H9 (cell line): ENCODE results near the gene RBM34. TPM values are rescaled to one million over a fixed set of nuclear protein-coding genes. Genes with fewer than 3 reads are reported as not detected.
A peak's percentile ranks its signal among the peaks of the same experiment; 100 is the strongest.

Experiments used
- DNase-seq: peaks from one replicate; pipeline ENCODE4 v3.0.0-alpha.2; 2017
- H2AFZ ChIP-seq: one replicate; pipeline ENCODE4 v1.6.1; 2013; ENCODE audit warnings: mild to moderate bottlenecking, low read length, control low read depth, moderate library complexity
- H2AK5ac ChIP-seq: 2 replicates; pipeline ENCODE4 v1.6.1; 2013; ENCODE audit warnings: low read length, control low read depth, mixed read lengths; ENCODE audit not compliant: insufficient read length
- H2BK120ac ChIP-seq: one replicate; pipeline ENCODE4 v1.6.1; 2013; ENCODE audit warnings: low read depth, mild to moderate bottlenecking, low read length, control low read depth, inconsistent platforms; ENCODE audit not compliant: poor library complexity, severe bottlenecking
- H2BK12ac ChIP-seq: 2 replicates; pipeline ENCODE4 v1.6.1; 2013; ENCODE audit warnings: low read length, control low read depth, mixed read lengths, low read depth; ENCODE audit not compliant: insufficient read length
- H2BK15ac ChIP-seq: 2 replicates; pipeline ENCODE4 v1.6.1; 2013; ENCODE audit warnings: low read depth, low read length, control low read depth
- H2BK20ac ChIP-seq: one replicate; pipeline ENCODE4 v1.6.1; 2013; ENCODE audit warnings: low read depth, mild to moderate bottlenecking, low read length, control low read depth, inconsistent platforms; ENCODE audit not compliant: poor library complexity, severe bottlenecking
- H2BK5ac ChIP-seq: 2 replicates; pipeline ENCODE4 v1.6.1; 2013; ENCODE audit warnings: low read length, control low read depth, mixed read lengths; ENCODE audit not compliant: insufficient read length
- H3K14ac ChIP-seq: 2 replicates; pipeline ENCODE4 v1.6.1; 2013; ENCODE audit warnings: low read length, control low read depth; ENCODE audit not compliant: insufficient read depth
- H3K18ac ChIP-seq: 2 replicates; pipeline ENCODE4 v1.6.1; 2013; ENCODE audit warnings: low read depth, mild to moderate bottlenecking, mixed read lengths, low read length, control low read depth; ENCODE audit not compliant: insufficient read length
- H3K23ac ChIP-seq: 2 replicates; pipeline ENCODE4 v1.6.1; 2013; ENCODE audit warnings: low read length, control low read depth, mixed read lengths, low read depth; ENCODE audit not compliant: insufficient read length
- H3K23me2 ChIP-seq: 2 replicates; pipeline ENCODE4 v1.6.1; 2013; ENCODE audit warnings: low read depth, mild to moderate bottlenecking, mixed read lengths, low read length, control low read depth; ENCODE audit not compliant: insufficient read length, poor library complexity, severe bottlenecking
- H3K27ac ChIP-seq: 2 replicates; pipeline ENCODE4 v1.5.1; 2013; ENCODE audit warnings: low read length, control low read depth, mixed read lengths, low read depth; ENCODE audit not compliant: insufficient read length
- H3K27me3 ChIP-seq: 2 replicates; pipeline ENCODE4 v1.6.1; 2013; ENCODE audit warnings: low read length, control low read depth, inconsistent platforms; ENCODE audit not compliant: insufficient read depth
- H3K4ac ChIP-seq: 2 replicates; pipeline ENCODE4 v1.6.1; 2013; ENCODE audit warnings: low read depth, mild to moderate bottlenecking, control low read depth, inconsistent platforms, low read length, moderate library complexity
- H3K4me1 ChIP-seq: 2 replicates; pipeline ENCODE4 v1.6.1; 2013; ENCODE audit warnings: low read length, control low read depth, inconsistent platforms; ENCODE audit not compliant: insufficient read depth
- H3K4me2 ChIP-seq: 2 replicates; pipeline ENCODE4 v1.6.1; 2013; ENCODE audit warnings: low read length, control low read depth, mixed read lengths; ENCODE audit not compliant: insufficient read length, insufficient read depth
- H3K56ac ChIP-seq: 2 replicates; pipeline ENCODE4 v1.6.1; 2013; ENCODE audit warnings: low read depth, mild to moderate bottlenecking, mixed read lengths, low read length, control low read depth; ENCODE audit not compliant: insufficient read length
- H3K79me1 ChIP-seq: 2 replicates; pipeline ENCODE4 v1.6.1; 2013; ENCODE audit warnings: low read depth, mild to moderate bottlenecking, moderate library complexity, low read length, control low read depth, inconsistent platforms; ENCODE audit not compliant: insufficient read depth, poor library complexity, severe bottlenecking
- H3K79me2 ChIP-seq: 2 replicates; pipeline ENCODE4 v1.6.1; 2013; ENCODE audit warnings: low read length, control low read depth, inconsistent platforms; ENCODE audit not compliant: insufficient read depth
- H3K9ac ChIP-seq: 2 replicates; pipeline ENCODE4 v1.6.1; 2013; ENCODE audit warnings: low read length, control low read depth, mixed read lengths; ENCODE audit not compliant: insufficient read length; ENCODE audit errors: extremely low read depth
- H3K9me3 ChIP-seq: one replicate; pipeline ENCODE4 v1.6.1; 2013; ENCODE audit warnings: low read depth, low read length, inconsistent platforms; ENCODE audit not compliant: control insufficient read depth
- H3T11ph ChIP-seq: one replicate; pipeline ENCODE4 v1.6.1; 2013; ENCODE audit warnings: mild to moderate bottlenecking, low read length, control low read depth, inconsistent platforms
- H4K20me1 ChIP-seq: one replicate; pipeline ENCODE4 v1.6.1; 2013; ENCODE audit not compliant: control insufficient read depth, insufficient read length, insufficient read depth
- H4K5ac ChIP-seq: 2 replicates; pipeline ENCODE4 v1.6.1; 2013; ENCODE audit warnings: low read depth, mild to moderate bottlenecking, mixed read lengths, low read length, control low read depth; ENCODE audit not compliant: insufficient read length
- H4K8ac ChIP-seq: replicated peaks from 2 replicates; pipeline ENCODE4 v1.6.1; 2013; ENCODE audit warnings: low read length, control low read depth, mixed read lengths, low read depth; ENCODE audit not compliant: insufficient read length
- H4K91ac ChIP-seq: 2 replicates; pipeline ENCODE4 v1.6.1; 2013; ENCODE audit warnings: low read depth, mild to moderate bottlenecking, moderate library complexity, mixed read lengths, low read length, control low read depth; ENCODE audit not compliant: insufficient read length
- H3K27ac Mint-ChIP-seq, 3 experiments: 2 replicates in 2 of 3; 3 replicates in 1 of 3; pipeline ENCODE4 v1.8.0; 2020 to 2021; ENCODE audit warnings: mixed read lengths in 3 of 3, mild to moderate bottlenecking in 1 of 3, moderate library complexity in 1 of 3
- H3K27me3 Mint-ChIP-seq: 2 replicates; pipeline ENCODE4 v1.8.0; 2021; ENCODE audit warnings: low read depth, mild to moderate bottlenecking, moderate library complexity, mixed read lengths
- H3K36me3 Mint-ChIP-seq, 3 experiments: 2 replicates in 2 of 3; 3 replicates in 1 of 3; pipeline ENCODE4 v1.8.0; 2020 to 2021; ENCODE audit warnings: low read depth in 3 of 3, mixed read lengths in 3 of 3; ENCODE audit not compliant: insufficient read depth in 1 of 3
- H3K4me1 Mint-ChIP-seq, 2 experiments: 2 replicates each; pipeline ENCODE4 v1.8.0; 2020; ENCODE audit warnings: mixed read lengths in 2 of 2
- H3K4me3 Mint-ChIP-seq, 2 experiments: 2 replicates in 1 of 2; 3 replicates in 1 of 2; pipeline ENCODE4 v1.8.0; 2020 to 2021; ENCODE audit warnings: mild to moderate bottlenecking in 2 of 2, mixed read lengths in 2 of 2, moderate library complexity in 1 of 2
- H3K9me3 Mint-ChIP-seq, 2 experiments: 2 replicates in 1 of 2; 3 replicates in 1 of 2; pipeline ENCODE4 v1.8.0; 2020; ENCODE audit warnings: mild to moderate bottlenecking in 2 of 2, mixed read lengths in 2 of 2, moderate library complexity in 1 of 2
- WGBS: extraction: QIAGEN DNeasy Blood & Tissue Kit; methylation state at CpG from one replicate; pipeline ENCODE4 v1.1.7; 2013; ENCODE audit warnings: missing lambda C conversion rate, low lambda C conversion rate, mixed read lengths; ENCODE audit not compliant: insufficient read length; ENCODE audit errors: extremely low coverage; 5-methylcytosine and 5-hydroxymethylcytosine counted together
- total RNA-seq: library from RNA; stranded (reverse); gene quantifications from 2 replicates; pipeline ENCODE4 v1.2.1, GENCODE V29; 2021
- TF ChIP-seq, protein P1 (sequence below): fragments of 200-600 bp; sonication (generic); conservative IDR thresholded peaks from 3 replicates; pipeline ENCODE4 v1.8.0; 2021; ENCODE audit warnings: antibody characterized with exemption, mild to moderate bottlenecking

RBM34 gene
- total RNA-seq, 1 experiment from 2014 or later: 121 TPM

DNA sequence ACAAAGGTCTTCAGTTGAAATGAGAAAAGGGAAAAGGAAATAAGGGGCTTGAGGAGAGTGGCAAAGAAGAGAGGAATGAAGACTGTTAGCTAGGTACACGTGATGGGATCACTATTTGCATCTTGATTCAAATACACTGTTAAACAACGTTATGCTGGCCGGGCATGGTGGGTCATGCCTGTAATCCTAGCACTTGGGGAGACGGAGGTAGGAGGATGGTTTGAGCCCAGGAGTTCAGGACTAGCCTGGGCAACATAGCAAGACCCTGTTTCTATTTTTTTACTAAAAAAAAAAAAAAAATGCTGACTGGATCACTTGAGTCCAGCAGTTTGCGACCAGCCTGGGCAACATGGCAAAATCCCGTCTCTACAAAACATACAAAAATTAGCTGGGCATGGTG is 2.4 kb downstream of the RBM34 start:
- H3K79me1 ChIP-seq: no peaks in the 10 kb centered on the region
- H2BK15ac ChIP-seq: no peak overlapping the region
- no peaks in the 10 kb centered on the region for H3K9me3 ChIP-seq
- no peak overlapping the region for H3K18ac ChIP-seq
- H3T11ph ChIP-seq: no peak overlapping the region
- H2AK5ac ChIP-seq: no peak overlapping the region
- H3K4ac ChIP-seq: no peak overlapping the region
- H3K79me2 ChIP-seq: no peaks in the 10 kb centered on the region; the same call in 1 of the 2 replicates
- no peak overlapping the region for H3K4me2 ChIP-seq
- Mint-ChIP-seq H3K36me3 (peaks cover 15 to 34% (median 24%) of the 10 kb centered on the region in 3 experiments), H3K4me3 (peak overlapping the region in 1 of 2 experiments; percentile 45; a peak in 1 of 5 replicates), H3K27me3 (no peaks in the 10 kb centered on the region; the same call in none of the 2 replicates), H3K9me3 (no peaks in the 10 kb centered on the region), H3K4me1 (peaks cover 6 to 13% of the 10 kb centered on the region in 2 experiments), H3K27ac (no peak overlapping the region)
- H2AFZ ChIP-seq: no peak overlapping the region
- no peaks in the 10 kb centered on the region for H3K27me3 ChIP-seq
- H3K27ac ChIP-seq: no peak overlapping the region
- no peak overlapping the region for H2BK5ac ChIP-seq
- H3K9ac ChIP-seq: no peak overlapping the region
- H3K4me1 ChIP-seq: no peaks in the 10 kb centered on the region
- H2BK20ac ChIP-seq: no peak overlapping the region
- DNase-seq: no peak
- WGBS: no CpG with 5 or more reads among the region's 6 CpGs
- H4K5ac ChIP-seq: no peak overlapping the region
- TF ChIP-seq, protein P1, sequence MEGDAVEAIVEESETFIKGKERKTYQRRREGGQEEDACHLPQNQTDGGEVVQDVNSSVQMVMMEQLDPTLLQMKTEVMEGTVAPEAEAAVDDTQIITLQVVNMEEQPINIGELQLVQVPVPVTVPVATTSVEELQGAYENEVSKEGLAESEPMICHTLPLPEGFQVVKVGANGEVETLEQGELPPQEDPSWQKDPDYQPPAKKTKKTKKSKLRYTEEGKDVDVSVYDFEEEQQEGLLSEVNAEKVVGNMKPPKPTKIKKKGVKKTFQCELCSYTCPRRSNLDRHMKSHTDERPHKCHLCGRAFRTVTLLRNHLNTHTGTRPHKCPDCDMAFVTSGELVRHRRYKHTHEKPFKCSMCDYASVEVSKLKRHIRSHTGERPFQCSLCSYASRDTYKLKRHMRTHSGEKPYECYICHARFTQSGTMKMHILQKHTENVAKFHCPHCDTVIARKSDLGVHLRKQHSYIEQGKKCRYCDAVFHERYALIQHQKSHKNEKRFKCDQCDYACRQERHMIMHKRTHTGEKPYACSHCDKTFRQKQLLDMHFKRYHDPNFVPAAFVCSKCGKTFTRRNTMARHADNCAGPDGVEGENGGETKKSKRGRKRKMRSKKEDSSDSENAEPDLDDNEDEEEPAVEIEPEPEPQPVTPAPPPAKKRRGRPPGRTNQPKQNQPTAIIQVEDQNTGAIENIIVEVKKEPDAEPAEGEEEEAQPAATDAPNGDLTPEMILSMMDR: no peak
- H4K8ac ChIP-seq: no peak overlapping the region
- no peak overlapping the region for H2BK120ac ChIP-seq
- peaks cover 8% of the 10 kb centered on the region for H3K23me2 ChIP-seq
- no peak overlapping the region for H3K14ac ChIP-seq
- no peak overlapping the region for H2BK12ac ChIP-seq
- H3K23ac ChIP-seq: no peak overlapping the region
- H4K20me1 ChIP-seq: no peaks in the 10 kb centered on the region
- no peak overlapping the region for H3K56ac ChIP-seq
- H4K91ac ChIP-seq: no peak overlapping the region
